Neural progenitor cell (in vitro differentiated cells): ENCODE results near the gene TRIM14. TPM values are rescaled to one million over a fixed set of nuclear protein-coding genes. Genes with fewer than 3 reads are reported as not detected.

ENCODE experiments used
- DNase-seq: peaks from one replicate; pipeline ENCODE4 v3.0.0-alpha.2; 2016; ENCODE audit warnings: low spot score
- H2AFZ ChIP-seq: fragments of 200-600 bp; sonication (generic); replicated peaks from 2 replicates; pipeline ENCODE4 v1.6.1; 2016; ENCODE audit warnings: antibody characterized with exemption
- H3F3A ChIP-seq: fragments of 200-600 bp; sonication (generic); 2 replicates; pipeline ENCODE4 v1.6.1; 2016; ENCODE audit warnings: antibody characterized with exemption, low read depth
- H3K27ac ChIP-seq: fragments of 200-600 bp; sonication (generic); 2 replicates; pipeline ENCODE4 v1.5.1; 2016; ENCODE audit warnings: mild to moderate bottlenecking
- H3K27me3 ChIP-seq: fragments of 200-600 bp; sonication (generic); 2 replicates; pipeline ENCODE4 v1.6.1; 2016; ENCODE audit warnings: mild to moderate bottlenecking, moderate library complexity
- H3K36me3 ChIP-seq: fragments of 200-600 bp; sonication (generic); 2 replicates; pipeline ENCODE4 v1.5.1; 2016
- H3K4me1 ChIP-seq: fragments of 200-600 bp; sonication (generic); 2 replicates; pipeline ENCODE4 v1.6.1; 2016; ENCODE audit warnings: mixed run types
- H3K4me2 ChIP-seq: fragments of 200-600 bp; sonication (generic); 2 replicates; pipeline ENCODE4 v1.6.1; 2016
- H3K4me3 ChIP-seq: fragments of 200-600 bp; sonication (generic); 2 replicates; pipeline ENCODE4 v1.5.1; 2016
- H3K79me2 ChIP-seq: fragments of 200-600 bp; sonication (generic); 2 replicates; pipeline ENCODE4 v1.6.1; 2016; ENCODE audit warnings: low read depth
- H3K9ac ChIP-seq: fragments of 200-600 bp; sonication (generic); 2 replicates; pipeline ENCODE4 v1.6.1; 2016
- H3K9me3 ChIP-seq: fragments of 200-600 bp; sonication (generic); 2 replicates; pipeline ENCODE4 v1.5.1; 2016; ENCODE audit warnings: low read depth
- H4K20me1 ChIP-seq: fragments of 200-600 bp; sonication (generic); 2 replicates; pipeline ENCODE4 v1.6.1; 2016; ENCODE audit warnings: low read depth
- H3K27ac Mint-ChIP-seq: 3 replicates; pipeline ENCODE4 v1.8.0; 2021; ENCODE audit warnings: mixed read lengths
- H3K27me3 Mint-ChIP-seq: 2 replicates; pipeline ENCODE4 v1.8.0; 2022; ENCODE audit warnings: low read depth, mild to moderate bottlenecking, inconsistent platforms, moderate library complexity, mixed read lengths; ENCODE audit not compliant: insufficient read depth
- H3K36me3 Mint-ChIP-seq: 3 replicates; pipeline ENCODE4 v1.8.0; 2021; ENCODE audit warnings: mixed read lengths
- H3K4me1 Mint-ChIP-seq: 3 replicates; pipeline ENCODE4 v1.8.0; 2021; ENCODE audit warnings: mixed read lengths
- H3K4me3 Mint-ChIP-seq: 3 replicates; pipeline ENCODE4 v1.8.0; 2021; ENCODE audit warnings: mild to moderate bottlenecking, moderate library complexity, mixed read lengths
- H3K9me3 Mint-ChIP-seq: 3 replicates; pipeline ENCODE4 v1.8.0; 2020; ENCODE audit warnings: mixed read lengths
- EZH2 ChIP-seq: fragments of 200-600 bp; sonication (generic); IDR thresholded peaks from 2 replicates; pipeline ENCODE4 v1.6.1; 2017; ENCODE audit warnings: antibody characterized with exemption, mild to moderate bottlenecking, moderate library complexity
- EZH2phosphoT487 ChIP-seq: fragments of 200-600 bp; sonication (generic); IDR thresholded peaks from 2 replicates; pipeline ENCODE4 v1.6.1; 2017; ENCODE audit warnings: antibody characterized with exemption
- total RNA-seq: library from RNA; depleted of rRNA; stranded (reverse); fragments of >200 nt; gene quantifications from 2 replicates; pipeline ENCODE4 v1.2.3, GENCODE V29; 2015; ENCODE audit warnings: low replicate concordance
- TF ChIP-seq, protein P1 (sequence below): fragments of 200-600 bp; sonication (generic); IDR thresholded peaks from 2 replicates; pipeline ENCODE4 v1.5.1; 2017; ENCODE audit warnings: antibody characterized with exemption, mild to moderate bottlenecking

Gene TRIM14
- total RNA-seq, 1 donor from 2014 or later, result 0.17 TPM

DNA sequence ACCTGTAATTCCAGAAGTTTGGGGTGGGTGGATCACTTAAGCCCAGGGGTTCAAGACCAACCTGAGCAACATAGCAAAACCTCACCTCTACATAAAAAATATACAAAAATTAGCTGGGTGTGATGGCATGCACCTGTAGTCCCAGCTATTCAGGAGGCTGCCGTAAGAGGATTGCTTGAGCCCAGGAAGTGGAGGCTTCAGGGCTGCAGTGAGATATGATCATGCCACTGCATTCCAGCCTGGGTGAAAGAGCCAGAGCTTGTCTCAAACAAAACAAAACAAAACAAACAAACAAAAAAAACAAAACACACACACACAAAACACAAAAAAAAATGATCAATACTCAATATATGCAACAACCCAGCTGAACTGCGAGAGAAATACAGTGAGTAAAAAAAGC lies 29.5 kb upstream of the TRIM14 start:
- Mint-ChIP-seq H3K9me3 (no peaks in the 10 kb centered on the region), H3K27me3 (peaks cover 5% of the 10 kb centered on the region), H3K4me1 (peaks cover 11% of the 10 kb centered on the region), H3K4me3 (no peak overlapping the region), H3K36me3 (no peaks in the 10 kb centered on the region), H3K27ac (no peak overlapping the region)
- no peak overlapping the region for H3K4me2 ChIP-seq
- H3K27ac ChIP-seq, result no peak overlapping the region
- no peaks in the 10 kb centered on the region for H3K79me2 ChIP-seq
- peaks cover 7% of the 10 kb centered on the region for H3K4me1 ChIP-seq
- no peak overlapping the region for H3K4me3 ChIP-seq
- H3K9ac ChIP-seq, result no peak overlapping the region
- no peak overlapping the region for H2AFZ ChIP-seq
- no peaks in the 10 kb centered on the region for H3K36me3 ChIP-seq
- TF ChIP-seq EZH2, result no peak
- TF ChIP-seq EZH2phosphoT487, result no peak
- TF ChIP-seq, protein P1, sequence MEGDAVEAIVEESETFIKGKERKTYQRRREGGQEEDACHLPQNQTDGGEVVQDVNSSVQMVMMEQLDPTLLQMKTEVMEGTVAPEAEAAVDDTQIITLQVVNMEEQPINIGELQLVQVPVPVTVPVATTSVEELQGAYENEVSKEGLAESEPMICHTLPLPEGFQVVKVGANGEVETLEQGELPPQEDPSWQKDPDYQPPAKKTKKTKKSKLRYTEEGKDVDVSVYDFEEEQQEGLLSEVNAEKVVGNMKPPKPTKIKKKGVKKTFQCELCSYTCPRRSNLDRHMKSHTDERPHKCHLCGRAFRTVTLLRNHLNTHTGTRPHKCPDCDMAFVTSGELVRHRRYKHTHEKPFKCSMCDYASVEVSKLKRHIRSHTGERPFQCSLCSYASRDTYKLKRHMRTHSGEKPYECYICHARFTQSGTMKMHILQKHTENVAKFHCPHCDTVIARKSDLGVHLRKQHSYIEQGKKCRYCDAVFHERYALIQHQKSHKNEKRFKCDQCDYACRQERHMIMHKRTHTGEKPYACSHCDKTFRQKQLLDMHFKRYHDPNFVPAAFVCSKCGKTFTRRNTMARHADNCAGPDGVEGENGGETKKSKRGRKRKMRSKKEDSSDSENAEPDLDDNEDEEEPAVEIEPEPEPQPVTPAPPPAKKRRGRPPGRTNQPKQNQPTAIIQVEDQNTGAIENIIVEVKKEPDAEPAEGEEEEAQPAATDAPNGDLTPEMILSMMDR, result no peak
- no peaks in the 10 kb centered on the region for H4K20me1 ChIP-seq
- no peaks in the 10 kb centered on the region for H3F3A ChIP-seq
- H3K27me3 ChIP-seq, result no peaks in the 10 kb centered on the region
- DNase-seq, result no peak
- H3K9me3 ChIP-seq, result no peaks in the 10 kb centered on the region

DNA sequence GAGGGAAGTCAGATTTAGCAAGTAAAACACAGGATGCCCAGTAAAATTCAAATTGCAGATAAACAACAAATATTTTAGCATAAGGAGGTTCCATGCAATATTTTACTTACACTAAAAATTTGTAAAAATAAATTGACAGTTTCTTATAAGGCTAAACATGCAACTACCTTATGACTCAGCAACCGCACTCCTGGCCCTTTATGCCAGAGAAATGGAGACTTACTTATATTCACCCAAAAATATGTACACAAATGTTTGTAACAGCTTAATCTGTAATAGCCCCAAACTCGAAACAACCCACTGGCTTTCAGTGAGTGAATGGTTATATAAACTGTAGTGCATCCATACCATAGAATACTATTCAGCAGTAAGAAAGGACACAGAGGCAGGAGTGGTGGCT lies 28.6 kb upstream of the TRIM14 start:
- no peak for DNase-seq
- H3K36me3 Mint-ChIP-seq, result no peaks in the 10 kb centered on the region
- no peak overlapping the region for H3K4me2 ChIP-seq
- H3K27ac Mint-ChIP-seq, result no peak overlapping the region
- H3K27me3 Mint-ChIP-seq, result peaks cover 5% of the 10 kb centered on the region
- H3K9ac ChIP-seq, result no peak overlapping the region
- no peak overlapping the region for H3K4me3 Mint-ChIP-seq
- no peaks in the 10 kb centered on the region for H4K20me1 ChIP-seq
- no peak overlapping the region for H3K27ac ChIP-seq
- H3K9me3 Mint-ChIP-seq, result no peaks in the 10 kb centered on the region
- H3K4me1 Mint-ChIP-seq, result peaks cover 11% of the 10 kb centered on the region
- peaks cover 7% of the 10 kb centered on the region for H3K4me1 ChIP-seq
- no peak overlapping the region for H2AFZ ChIP-seq
- TF ChIP-seq, protein P1, result no peak
- no peak for TF ChIP-seq EZH2phosphoT487
- TF ChIP-seq EZH2, result no peak
- H3F3A ChIP-seq, result no peaks in the 10 kb centered on the region
- H3K4me3 ChIP-seq, result no peak overlapping the region
- H3K79me2 ChIP-seq, result no peaks in the 10 kb centered on the region
- no peaks in the 10 kb centered on the region for H3K9me3 ChIP-seq
- H3K27me3 ChIP-seq, result no peaks in the 10 kb centered on the region
- H3K36me3 ChIP-seq, result no peaks in the 10 kb centered on the region

GRCh38 chr9:98146101-98146991 lies 27.3 kb upstream of the TRIM14 start:
- no peaks in the 10 kb centered on the region for H3F3A ChIP-seq
- peak overlapping the region; percentile 37 for H3K27ac ChIP-seq
- H3K27me3 ChIP-seq, result no peaks in the 10 kb centered on the region
- no peaks in the 10 kb centered on the region for H3K9me3 Mint-ChIP-seq
- H3K4me1 ChIP-seq, result peaks cover 7% of the 10 kb centered on the region
- peaks cover 11% of the 10 kb centered on the region for H3K4me1 Mint-ChIP-seq
- peaks cover 5% of the 10 kb centered on the region for H3K27me3 Mint-ChIP-seq
- no peak overlapping the region for H3K9ac ChIP-seq
- peak overlapping the region; percentile 50 for H2AFZ ChIP-seq
- TF ChIP-seq EZH2 (no peak), EZH2phosphoT487 (no peak)
- TF ChIP-seq, protein P1, result no peak
- no peak overlapping the region for H3K27ac Mint-ChIP-seq
- DNase-seq, result peak; percentile 20
- H3K36me3 ChIP-seq, result no peaks in the 10 kb centered on the region
- H3K36me3 Mint-ChIP-seq, result no peaks in the 10 kb centered on the region
- H4K20me1 ChIP-seq, result no peaks in the 10 kb centered on the region
- no peaks in the 10 kb centered on the region for H3K9me3 ChIP-seq
- no peak overlapping the region for H3K4me3 Mint-ChIP-seq
- no peak overlapping the region for H3K4me3 ChIP-seq
- H3K79me2 ChIP-seq, result no peaks in the 10 kb centered on the region
- H3K4me2 ChIP-seq, result peak overlapping the region; percentile 32
